Fibroblast of skin of scalp (primary cell): ENCODE results near the gene ATP6V0B. TPM values are rescaled to one million over a fixed set of nuclear protein-coding genes. Genes with fewer than 3 reads are reported as not detected.

Source experiments
- DNase-seq: peaks from one replicate; pipeline ENCODE4 v3.0.0-alpha.2; 2013
- polyA plus RNA-seq, 2 experiments: library from polyadenylated mRNA; unstranded; fragments of 120-200 nt; gene quantifications; one replicate each; pipeline ENCODE4 v1.2.1, GENCODE V29; 2013; ENCODE audit not compliant: insufficient read length in 2 of 2

ATP6V0B gene
- 87.2 TPM for polyA plus RNA-seq (2013, experiment 1 of 2; ENCODE audit: insufficient read length)
- polyA plus RNA-seq (2013, experiment 2 of 2; ENCODE audit: insufficient read length) = 84.1 TPM

- DNase-seq = peak; percentile 94
Observed at GRCh38 chr1:43974443-43975248, at the start of gene ATP6V0B. ATP6V0B (plus strand) TSS chr1:43974960; CDS start chr1:43975041, 81 bp downstream.

DNA sequence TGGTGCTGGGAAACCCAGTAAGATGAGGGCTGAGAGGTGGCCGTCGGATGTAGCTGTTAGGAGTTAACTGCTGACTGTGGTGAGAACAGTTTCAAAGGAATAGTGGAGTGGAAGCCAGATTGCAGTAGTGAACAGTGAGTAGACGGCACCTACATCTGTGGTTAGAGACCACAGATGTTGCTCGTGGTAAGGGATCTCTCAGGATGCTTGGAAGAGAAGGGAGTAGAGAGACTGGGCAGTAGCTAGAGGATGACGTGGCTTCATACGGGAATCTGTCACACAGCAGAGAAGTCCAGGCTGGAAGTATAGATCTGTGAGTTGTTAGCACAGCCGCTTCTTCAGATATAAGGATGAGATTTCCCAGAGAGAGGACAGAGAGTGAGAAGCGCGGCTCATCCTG lies 48.9 kb upstream of the ATP6V0B start:
- no peak for DNase-seq

GRCh38 chr1:43930168-43930948 lies 44.4 kb upstream of the ATP6V0B start:
- DNase-seq = peak; percentile 47

DNA sequence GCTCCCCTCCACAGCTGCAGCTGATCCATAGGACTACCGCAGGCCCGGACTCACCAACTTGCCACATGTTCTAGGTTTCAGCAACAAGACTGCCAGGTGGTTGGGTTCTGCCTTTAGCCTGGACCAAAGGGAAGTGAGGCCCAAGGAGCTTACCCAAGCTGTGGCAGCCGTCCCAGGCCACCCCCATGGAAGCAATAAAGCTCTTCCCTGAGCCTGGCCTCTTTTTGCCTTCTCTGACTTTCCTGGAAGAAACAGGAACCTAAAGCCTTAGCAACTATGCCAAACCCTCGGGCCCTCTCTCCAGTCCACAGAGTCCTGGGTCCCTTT lies 43.8 kb upstream of the ATP6V0B start:
- DNase-seq = no peak

DNA sequence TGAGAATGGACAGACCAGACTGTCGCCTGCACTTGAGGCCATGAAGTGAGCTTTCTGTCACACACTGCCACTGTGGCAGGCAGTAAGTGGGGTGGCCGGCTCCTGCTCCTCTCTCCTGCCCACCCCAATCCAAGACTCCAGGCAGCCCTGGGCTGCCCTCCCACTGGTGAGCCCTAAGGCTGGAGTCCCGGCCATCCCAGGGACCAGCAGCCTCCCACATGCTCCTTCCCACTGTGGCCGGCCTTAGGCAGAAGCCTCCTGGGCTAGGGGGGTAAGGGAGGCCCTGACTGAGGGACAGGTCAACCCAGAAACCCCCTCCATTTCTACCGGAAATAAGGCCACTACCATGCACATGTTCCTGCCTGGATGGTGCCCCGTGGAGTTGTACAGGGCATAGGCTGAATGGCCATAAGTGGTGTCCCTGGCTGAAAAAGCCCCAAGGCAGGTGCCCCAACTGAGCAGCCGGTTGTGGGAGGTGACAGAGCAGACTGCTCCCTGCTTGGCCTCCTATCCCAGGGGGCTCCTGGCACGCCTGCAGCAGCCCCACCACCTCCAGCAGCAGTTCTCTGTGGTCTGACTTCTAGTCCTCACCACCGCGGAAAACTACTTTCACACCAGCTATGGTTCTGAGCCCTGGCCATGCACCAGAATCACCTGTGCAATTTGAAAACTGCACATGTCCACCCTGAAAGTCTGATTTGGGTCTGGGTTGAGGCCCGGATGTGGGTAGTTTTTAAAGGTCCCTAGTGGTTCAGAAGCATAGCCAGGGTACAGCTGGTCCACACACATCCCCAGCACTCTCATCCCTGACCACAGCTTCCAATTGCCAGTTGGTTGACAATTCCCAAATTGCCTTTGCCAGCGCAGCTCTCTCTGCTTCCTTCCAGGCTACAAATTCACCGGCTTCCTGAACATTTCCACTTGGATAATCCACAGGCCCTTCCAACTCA lies 42.8 kb upstream of the ATP6V0B start:
- no peak for DNase-seq

GRCh38 chr1:43932786-43933385 lies 41.9 kb upstream of the ATP6V0B start:
- DNase-seq = peak; percentile 66

DNA sequence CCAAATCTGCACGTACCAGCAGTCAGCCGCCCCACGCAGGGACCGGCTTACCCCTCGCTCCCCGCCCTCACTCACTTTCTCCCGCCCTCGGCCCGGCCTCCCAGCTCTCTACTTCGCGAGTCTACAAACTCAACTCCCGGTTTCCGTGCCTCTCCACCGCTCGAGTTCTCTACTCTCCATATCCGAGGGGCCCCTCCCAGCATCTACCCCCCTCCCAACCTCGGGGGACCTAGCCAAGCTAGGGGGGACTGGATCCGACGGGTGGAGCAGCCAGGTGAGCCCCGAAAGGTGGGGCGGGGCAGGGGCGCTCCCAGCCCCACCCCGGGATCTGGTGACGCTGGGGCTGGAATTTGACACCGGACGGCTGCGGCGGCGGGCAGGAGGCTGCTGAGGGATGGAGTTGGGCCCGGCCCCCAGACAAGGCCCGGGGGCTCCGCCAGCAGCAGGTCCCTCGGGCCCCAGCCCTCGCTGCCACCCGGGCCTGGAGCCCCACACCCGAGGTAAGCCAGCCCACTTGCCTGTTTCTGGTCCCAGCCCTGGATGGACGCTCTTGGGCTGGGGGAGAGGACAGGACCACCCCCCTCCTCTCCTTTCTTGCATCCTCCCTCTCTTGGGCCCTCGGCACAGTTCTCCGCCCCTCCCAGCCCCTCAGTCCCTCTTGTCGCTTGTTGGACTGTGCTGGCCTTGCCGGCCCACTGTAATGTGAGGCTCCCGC lies 41.2 kb upstream of the ATP6V0B start, which contains the start of gene ARTN:
ARTN (plus strand) TSS at position 416 of the 715 bp plus-strand sequence. CDS start 1,856 bp downstream, outside the sequence.
- DNase-seq = no peak

DNA sequence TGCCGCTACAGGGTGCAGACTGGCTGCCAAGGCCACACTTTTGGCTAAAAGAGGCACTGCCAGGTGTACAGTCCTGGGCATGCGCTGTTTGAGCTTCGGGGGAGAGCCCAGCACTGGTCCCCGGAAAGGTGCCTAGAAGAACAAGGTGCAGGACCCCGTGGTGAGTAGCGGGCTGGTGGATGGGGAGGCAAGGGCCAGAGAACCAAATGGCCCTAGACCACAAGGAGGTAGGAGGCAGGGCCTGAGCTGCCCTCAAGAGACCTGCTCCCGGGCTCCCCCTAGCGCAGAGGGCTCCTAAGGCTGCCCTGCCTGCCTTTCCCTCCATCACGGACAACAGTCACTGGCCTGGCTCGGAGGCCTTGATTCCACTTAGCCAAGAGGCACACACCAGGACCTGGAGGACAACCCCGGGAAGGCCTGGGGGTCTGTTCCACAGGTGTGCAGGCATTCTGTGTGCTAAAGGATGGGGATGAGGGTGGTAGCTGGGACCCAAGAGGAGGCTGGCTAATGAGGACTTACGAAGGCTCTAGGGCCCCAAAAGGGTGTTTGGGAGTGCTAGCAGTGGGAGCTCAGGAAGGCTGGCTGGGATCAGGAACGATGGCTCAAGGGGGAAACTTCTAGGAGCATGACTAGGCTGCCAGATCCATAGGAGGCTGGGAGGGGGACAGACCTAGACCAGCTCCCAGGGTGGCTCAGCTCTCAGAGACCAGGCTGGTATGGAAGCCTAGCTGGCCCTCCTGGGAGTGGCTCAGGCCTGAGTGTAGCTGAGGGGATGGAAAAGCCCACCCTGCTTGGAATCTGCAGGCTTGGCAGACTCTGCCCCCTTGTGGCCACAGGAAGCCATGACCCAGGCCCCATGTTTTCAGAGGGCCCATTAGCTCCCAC lies 40.4 kb upstream of the ATP6V0B start:
- DNase-seq = peak; percentile 68

DNA sequence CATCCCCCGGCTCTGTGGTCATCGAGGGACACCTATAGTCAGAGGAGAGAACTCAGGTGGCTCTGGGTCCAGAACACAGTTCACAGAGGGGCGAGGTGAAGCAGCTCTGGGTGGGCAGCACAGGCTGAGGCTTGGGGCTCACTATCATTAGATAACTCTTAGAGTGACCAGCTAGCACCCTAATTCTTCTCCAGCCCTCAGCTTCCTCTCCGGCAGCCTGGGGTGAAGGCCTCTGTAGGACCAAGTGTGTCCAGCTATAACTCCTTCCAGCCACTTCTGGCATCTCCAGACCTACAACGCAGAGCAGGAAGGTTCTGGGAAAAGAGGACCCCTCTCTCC lies 39.8 kb upstream of the ATP6V0B start:
- no peak for DNase-seq

DNA sequence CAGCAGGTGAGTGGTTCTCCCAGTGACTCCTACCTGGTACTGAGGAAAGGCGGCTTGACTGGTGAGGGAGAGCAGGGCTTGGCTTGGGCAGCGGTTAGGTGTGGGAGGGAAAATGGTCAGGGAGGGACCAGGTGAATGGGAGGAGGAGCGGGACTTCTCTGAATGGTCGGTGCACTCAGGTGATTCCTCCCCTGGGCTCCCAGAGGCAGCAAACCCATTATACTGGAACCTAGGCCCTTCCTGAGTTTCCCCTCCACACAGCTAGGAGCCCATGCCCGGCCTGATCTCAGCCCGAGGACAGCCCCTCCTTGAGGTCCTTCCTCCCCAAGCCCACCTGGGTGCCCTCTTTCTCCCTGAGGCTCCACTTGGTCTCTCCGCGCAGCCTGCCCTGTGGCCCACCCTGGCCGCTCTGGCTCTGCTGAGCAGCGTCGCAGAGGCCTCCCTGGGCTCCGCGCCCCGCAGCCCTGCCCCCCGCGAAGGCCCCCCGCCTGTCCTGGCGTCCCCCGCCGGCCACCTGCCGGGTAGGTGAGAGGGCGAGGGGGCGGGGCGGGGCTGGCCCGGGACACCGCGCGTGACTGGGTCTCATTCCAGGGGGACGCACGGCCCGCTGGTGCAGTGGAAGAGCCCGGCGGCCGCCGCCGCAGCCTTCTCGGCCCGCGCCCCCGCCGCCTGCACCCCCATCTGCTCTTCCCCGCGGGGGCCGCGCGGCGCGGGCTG lies 38.9 kb upstream of the ATP6V0B start:
- DNase-seq = no peak

DNA sequence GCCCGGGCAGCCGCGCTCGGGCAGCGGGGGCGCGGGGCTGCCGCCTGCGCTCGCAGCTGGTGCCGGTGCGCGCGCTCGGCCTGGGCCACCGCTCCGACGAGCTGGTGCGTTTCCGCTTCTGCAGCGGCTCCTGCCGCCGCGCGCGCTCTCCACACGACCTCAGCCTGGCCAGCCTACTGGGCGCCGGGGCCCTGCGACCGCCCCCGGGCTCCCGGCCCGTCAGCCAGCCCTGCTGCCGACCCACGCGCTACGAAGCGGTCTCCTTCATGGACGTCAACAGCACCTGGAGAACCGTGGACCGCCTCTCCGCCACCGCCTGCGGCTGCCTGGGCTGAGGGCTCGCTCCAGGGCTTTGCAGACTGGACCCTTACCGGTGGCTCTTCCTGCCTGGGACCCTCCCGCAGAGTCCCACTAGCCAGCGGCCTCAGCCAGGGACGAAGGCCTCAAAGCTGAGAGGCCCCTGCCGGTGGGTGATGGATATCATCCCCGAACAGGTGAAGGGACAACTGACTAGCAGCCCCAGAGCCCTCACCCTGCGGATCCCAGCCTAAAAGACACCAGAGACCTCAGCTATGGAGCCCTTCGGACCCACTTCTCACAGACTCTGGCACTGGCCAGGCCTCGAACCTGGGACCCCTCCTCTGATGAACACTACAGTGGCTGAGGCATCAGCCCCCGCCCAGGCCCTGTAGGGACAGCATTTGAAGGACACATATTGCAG lies 38.2 kb upstream of the ATP6V0B start:
- no peak for DNase-seq

- DNase-seq = no peak
Observed at GRCh38 chr1:43937179-43937865, 37.4 kb upstream of the ATP6V0B start.

DNA sequence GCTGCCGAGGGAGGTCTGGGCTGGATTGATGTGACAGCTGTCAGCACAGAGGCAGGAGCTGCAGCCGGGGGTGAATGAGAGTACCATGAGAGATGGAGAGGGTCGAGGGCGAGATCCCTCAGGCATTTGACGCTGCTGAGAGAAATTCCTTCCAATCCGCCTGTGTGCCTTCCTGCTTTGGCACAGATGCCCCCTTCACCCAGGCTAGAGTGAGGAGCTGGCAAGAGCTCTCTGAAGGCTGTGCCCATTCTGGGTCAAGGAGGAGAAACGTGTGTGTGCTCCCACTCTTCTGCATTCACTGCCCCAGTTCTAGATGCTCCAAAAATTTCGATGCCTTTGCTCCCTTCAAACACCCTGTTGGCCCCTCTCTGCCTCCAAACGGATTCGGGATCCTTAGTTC lies 36.4 kb upstream of the ATP6V0B start:
- no peak for DNase-seq

GRCh38 chr1:43938892-43939587 lies 35.7 kb upstream of the ATP6V0B start:
- no peak for DNase-seq

DNA sequence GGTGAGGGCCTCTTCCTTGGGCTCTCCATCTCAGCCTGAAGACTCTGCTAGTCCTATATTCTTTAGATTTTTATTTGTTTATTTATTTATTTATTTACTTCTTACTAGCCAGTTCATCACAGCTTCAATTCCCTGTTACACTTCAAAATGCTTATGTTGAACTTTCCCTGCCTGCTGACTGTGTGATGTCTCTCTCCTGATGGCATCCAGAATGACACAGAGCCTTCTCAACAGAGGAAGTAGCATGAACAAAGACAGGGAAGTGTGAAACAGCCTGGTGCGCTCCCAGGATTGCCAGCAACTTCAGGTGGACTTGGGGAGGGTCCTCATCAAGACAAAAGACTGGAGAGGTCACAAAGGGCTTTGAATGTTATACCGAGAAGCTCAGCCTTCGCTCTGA lies 32.3 kb upstream of the ATP6V0B start:
- DNase-seq = no peak

DNA sequence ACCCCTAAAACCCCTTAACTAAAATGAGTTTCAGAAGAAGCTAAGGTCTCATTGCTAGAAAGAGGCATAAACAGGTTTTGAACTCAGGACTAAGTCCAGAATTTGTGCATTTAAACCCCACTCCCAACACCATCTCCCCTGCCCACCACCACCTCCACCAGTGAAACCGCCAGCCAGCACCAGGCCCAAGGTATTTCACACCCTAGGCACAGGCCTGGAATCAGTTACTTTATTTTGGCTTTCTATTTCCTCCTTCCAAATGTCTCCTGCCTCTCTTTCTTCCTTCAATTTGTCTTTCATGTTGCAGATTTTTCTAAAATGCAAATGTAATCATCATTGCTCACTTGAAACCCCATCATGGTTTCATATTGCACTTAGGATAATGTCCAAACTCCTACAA lies 29.9 kb upstream of the ATP6V0B start:
- DNase-seq = no peak

- no peak for DNase-seq
Observed at GRCh38 chr1:43945674-43946235, 29.0 kb upstream of the ATP6V0B start.
